GM23338 (cell line): ENCODE results near the gene BMP15. TPM values are rescaled to one million over a fixed set of nuclear protein-coding genes. Genes with fewer than 3 reads are reported as not detected.

Source experiments
- ATAC-seq: fragments of 200-7000 bp; cut with Tn5 transposase; 3 replicates; pipeline ENCODE4 v1.9.1; 2020
- DNase-seq: peaks from one replicate; pipeline ENCODE4 v3.0.0-alpha.2; 2015; ENCODE audit warnings: low spot score
- H2AFZ ChIP-seq: fragments of 200-600 bp; sonication (generic); 2 replicates; pipeline ENCODE4 v1.8.0; 2016; ENCODE audit warnings: antibody characterized with exemption, mild to moderate bottlenecking, moderate library complexity
- H3F3A ChIP-seq: fragments of 200-600 bp; sonication (generic); replicated peaks from 2 replicates; pipeline ENCODE4 v1.8.0; 2017; ENCODE audit warnings: antibody characterized with exemption, mixed run types, low read depth
- H3K27ac ChIP-seq: fragments of 200-600 bp; sonication (generic); 2 replicates; pipeline ENCODE4 v1.6.1; 2016; ENCODE audit warnings: low read depth
- H3K27me3 ChIP-seq: fragments of 200-600 bp; sonication (generic); 2 replicates; pipeline ENCODE4 v1.8.0; 2016; ENCODE audit warnings: mild to moderate bottlenecking, mixed run types, moderate library complexity; ENCODE audit not compliant: insufficient read depth
- H3K36me3 ChIP-seq: fragments of 200-600 bp; sonication (generic); 2 replicates; pipeline ENCODE4 v1.8.0; 2016; ENCODE audit warnings: mild to moderate bottlenecking; ENCODE audit not compliant: insufficient read depth
- H3K4me1 ChIP-seq: fragments of 200-600 bp; sonication (generic); 2 replicates; pipeline ENCODE4 v1.8.0; 2016; ENCODE audit warnings: mild to moderate bottlenecking, moderate library complexity; ENCODE audit not compliant: insufficient read depth
- H3K4me2 ChIP-seq: fragments of 200-600 bp; sonication (generic); 2 replicates; pipeline ENCODE4 v1.7.1; 2017; ENCODE audit warnings: mixed run types
- H3K4me3 ChIP-seq: fragments of 200-600 bp; sonication (generic); 2 replicates; pipeline ENCODE4 v1.6.1; 2016; ENCODE audit warnings: mixed run types
- H3K79me2 ChIP-seq: fragments of 200-600 bp; sonication (generic); replicated peaks from 2 replicates; pipeline ENCODE4 v1.8.0; 2017; ENCODE audit warnings: mild to moderate bottlenecking; ENCODE audit not compliant: insufficient read depth
- H3K9me2 ChIP-seq: fragments of 200-600 bp; sonication (generic); 2 replicates; pipeline ENCODE4 v1.8.0; 2017; ENCODE audit not compliant: insufficient read depth
- H4K20me1 ChIP-seq: fragments of 200-600 bp; sonication (generic); replicated peaks from 2 replicates; pipeline ENCODE4 v1.8.0; 2017; ENCODE audit warnings: mild to moderate bottlenecking; ENCODE audit not compliant: insufficient read depth
- H3K27ac Mint-ChIP-seq: 2 replicates; pipeline ENCODE4 v1.8.0; 2020; ENCODE audit warnings: inconsistent platforms, mild to moderate bottlenecking, moderate library complexity, mixed read lengths
- H3K27me3 Mint-ChIP-seq: 3 replicates; pipeline ENCODE4 v1.8.0; 2022; ENCODE audit warnings: low read depth, mild to moderate bottlenecking, moderate library complexity, mixed read lengths, inconsistent platforms; ENCODE audit not compliant: insufficient read depth, poor library complexity
- H3K36me3 Mint-ChIP-seq: 3 replicates; pipeline ENCODE4 v1.8.0; 2021; ENCODE audit warnings: low read depth, mild to moderate bottlenecking, inconsistent platforms, moderate library complexity, mixed read lengths
- H3K4me1 Mint-ChIP-seq: 3 replicates; pipeline ENCODE4 v1.8.0; 2020; ENCODE audit warnings: mild to moderate bottlenecking, inconsistent platforms, mixed read lengths
- H3K4me3 Mint-ChIP-seq: 3 replicates; pipeline ENCODE4 v1.8.0; 2021; ENCODE audit warnings: moderate library complexity, mild to moderate bottlenecking, inconsistent platforms, mixed read lengths
- H3K9me3 Mint-ChIP-seq: 3 replicates; pipeline ENCODE4 v1.8.0; 2020; ENCODE audit warnings: moderate library complexity, mild to moderate bottlenecking, inconsistent platforms, mixed read lengths
- CREB1 ChIP-seq: fragments of 250-450 bp; sonication (Bioruptor Pico); IDR thresholded peaks from 2 replicates; pipeline ENCODE4 v1.5.0; 2020; ENCODE audit warnings: low read depth, mild to moderate bottlenecking, moderate library complexity
- CTCF ChIP-seq, 2 experiments: fragments of 200-600 bp in 1 of 2; sonication (generic) in 1 of 2; conservative IDR thresholded peaks; 2 replicates each; pipeline versions ENCODE4 v1.5.1 to v1.6.1; 2016 to 2017; ENCODE audit warnings: antibody characterized with exemption in 2 of 2, low read depth in 2 of 2, mild to moderate bottlenecking in 2 of 2, moderate library complexity in 1 of 2
- ETS1 ChIP-seq: IDR thresholded peaks from 2 replicates; pipeline ENCODE4 v1.6.1; 2016; ENCODE audit warnings: antibody characterized with exemption
- EZH2 ChIP-seq: fragments of 200-600 bp; sonication (generic); IDR thresholded peaks from one replicate; pipeline ENCODE4 v1.8.0; 2017; ENCODE audit warnings: antibody characterized with exemption, mild to moderate bottlenecking, low read depth; ENCODE audit not compliant: unreplicated experiment
- EZH2phosphoT487 ChIP-seq: fragments of 200-600 bp; sonication (generic); IDR thresholded peaks from one replicate; pipeline ENCODE4 v1.8.1; 2018; ENCODE audit warnings: antibody characterized with exemption; ENCODE audit not compliant: unreplicated experiment
- JUNB ChIP-seq: IDR thresholded peaks from one replicate; pipeline ENCODE4 v1.6.1; 2016; ENCODE audit warnings: antibody characterized with exemption; ENCODE audit not compliant: unreplicated experiment
- NANOG ChIP-seq: IDR thresholded peaks from 2 replicates; pipeline ENCODE4 v1.6.1; 2016; ENCODE audit warnings: antibody characterized with exemption, borderline replicate concordance
- POLR2AphosphoS5 ChIP-seq: IDR thresholded peaks from 2 replicates; pipeline ENCODE4 v1.6.1; 2016; ENCODE audit warnings: antibody characterized with exemption, low read depth
- REST ChIP-seq: IDR thresholded peaks from one replicate; pipeline ENCODE4 v1.6.1; 2018; ENCODE audit warnings: antibody characterized with exemption; ENCODE audit not compliant: unreplicated experiment
- STAT1 ChIP-seq: IDR thresholded peaks from one replicate; pipeline ENCODE4 v1.6.1; 2016; ENCODE audit warnings: antibody characterized with exemption; ENCODE audit not compliant: unreplicated experiment
- ZNF114 ChIP-seq: fragments of 250-450 bp; sonication (Bioruptor Pico); IDR thresholded peaks from 2 replicates; pipeline ENCODE4 v1.5.0; 2020; ENCODE audit warnings: mild to moderate bottlenecking, moderate library complexity
- ZNF331 ChIP-seq: fragments of 250-450 bp; sonication (Bioruptor Pico); IDR thresholded peaks from 2 replicates; pipeline ENCODE4 v1.5.0; 2020; ENCODE audit warnings: low read depth, mild to moderate bottlenecking, moderate library complexity
- ZNF462 ChIP-seq: fragments of 250-450 bp; sonication (Bioruptor Pico); IDR thresholded peaks from 2 replicates; pipeline ENCODE4 v1.5.0; 2020; ENCODE audit warnings: mild to moderate bottlenecking, moderate library complexity
- polyA plus RNA-seq: library from polyadenylated mRNA; unstranded; fragments of >200 nt; fragmentation: Nextera tagmentation; extraction: Ambion mirVana; gene quantifications from 2 replicates; pipeline ENCODE4 v1.2.1, GENCODE V29; 2016
- total RNA-seq: library from RNA; depleted of rRNA; stranded (reverse); fragments of >200 nt; shearing (Covaris generic); gene quantifications from 2 replicates; pipeline ENCODE4 v1.2.3, GENCODE V29; 2014

The BMP15 gene
- total and polyA plus RNA-seq, 2 experiments from 2014 or later, result not detected

- H3K36me3 Mint-ChIP-seq, result no peaks in the 10 kb centered on the region
- no peak for ATAC-seq
- Histone ChIP-seq H3K27me3 (no peaks in the 10 kb centered on the region), H2AFZ (no peak overlapping the region), H4K20me1 (no peaks in the 10 kb centered on the region), H3K79me2 (no peaks in the 10 kb centered on the region), H3K4me3 (no peak overlapping the region), H3K27ac (no peak overlapping the region), H3K4me1 (no peaks in the 10 kb centered on the region), H3K9me2 (no peaks in the 10 kb centered on the region), H3F3A (no peaks in the 10 kb centered on the region), H3K36me3 (no peaks in the 10 kb centered on the region), H3K4me2 (no peak overlapping the region)
- H3K27me3 Mint-ChIP-seq, result peaks cover 4% of the 10 kb centered on the region
- no peaks in the 10 kb centered on the region for H3K4me1 Mint-ChIP-seq
- DNase-seq, result no peak
- TF ChIP-seq ZNF331 (no peak), CREB1 (CRISPR knock-in tag) (no peak), JUNB (no peak), NANOG (no peak), STAT1 (no peak), ZNF114 (CRISPR knock-in tag) (no peak), CTCF (conservative IDR thresholded peaks at IDR 0.05; ENCODE audit: low read depth in 2 of 2) (no peak), REST (no peak), EZH2 (no peak), ZNF462 (CRISPR knock-in tag) (no peak), ETS1 (no peak), POLR2AphosphoS5 (no peak), EZH2phosphoT487 (no peak)
- no peak overlapping the region for H3K27ac Mint-ChIP-seq
- no peaks in the 10 kb centered on the region for H3K9me3 Mint-ChIP-seq
- H3K4me3 Mint-ChIP-seq, result no peak overlapping the region
Observed at GRCh38 chrX:50888884-50889283, 21.7 kb upstream of the BMP15 start.
